ENCODE data around the gene SLC4A11.
A peak's percentile ranks its signal among the peaks of the same experiment; 100 is the strongest.

Gene SLC4A11

DNA sequence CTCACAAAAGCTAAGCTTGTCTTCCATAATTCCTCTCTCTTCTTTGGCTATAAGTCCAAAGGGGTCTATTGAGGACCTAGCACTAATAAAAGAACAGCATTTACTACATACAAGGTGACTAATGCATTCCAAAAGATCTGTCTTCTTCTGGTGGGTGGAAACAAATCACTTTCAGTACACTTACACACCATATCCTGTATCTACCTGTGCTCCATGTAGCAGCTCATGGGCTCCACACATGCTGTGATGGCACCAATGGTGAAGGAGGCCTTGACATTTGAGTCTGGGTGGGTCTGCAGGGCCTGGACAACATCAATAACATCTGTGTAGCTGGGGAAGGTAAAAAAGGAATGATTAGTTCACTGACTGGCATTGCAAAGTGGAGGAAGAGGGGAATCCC is 42.4 kb upstream of the SLC4A11 start:
- H2AFZ ChIP-seq (ENCODE audit: low read depth, low read length) = no peak overlapping the region
- H3K27ac ChIP-seq (ENCODE audit: low read length) = no peak overlapping the region
- H3K9me3 ChIP-seq (ENCODE audit: insufficient read depth, low read length) = no peaks in the 10 kb centered on the region
- no peak overlapping the region for H3K4me2 ChIP-seq (ENCODE audit: low read length)
- no peak for TF ChIP-seq EZH2phosphoT487 (IDR thresholded peaks at IDR 0.05; ENCODE audit: low read depth)
- TF ChIP-seq, protein P1, sequence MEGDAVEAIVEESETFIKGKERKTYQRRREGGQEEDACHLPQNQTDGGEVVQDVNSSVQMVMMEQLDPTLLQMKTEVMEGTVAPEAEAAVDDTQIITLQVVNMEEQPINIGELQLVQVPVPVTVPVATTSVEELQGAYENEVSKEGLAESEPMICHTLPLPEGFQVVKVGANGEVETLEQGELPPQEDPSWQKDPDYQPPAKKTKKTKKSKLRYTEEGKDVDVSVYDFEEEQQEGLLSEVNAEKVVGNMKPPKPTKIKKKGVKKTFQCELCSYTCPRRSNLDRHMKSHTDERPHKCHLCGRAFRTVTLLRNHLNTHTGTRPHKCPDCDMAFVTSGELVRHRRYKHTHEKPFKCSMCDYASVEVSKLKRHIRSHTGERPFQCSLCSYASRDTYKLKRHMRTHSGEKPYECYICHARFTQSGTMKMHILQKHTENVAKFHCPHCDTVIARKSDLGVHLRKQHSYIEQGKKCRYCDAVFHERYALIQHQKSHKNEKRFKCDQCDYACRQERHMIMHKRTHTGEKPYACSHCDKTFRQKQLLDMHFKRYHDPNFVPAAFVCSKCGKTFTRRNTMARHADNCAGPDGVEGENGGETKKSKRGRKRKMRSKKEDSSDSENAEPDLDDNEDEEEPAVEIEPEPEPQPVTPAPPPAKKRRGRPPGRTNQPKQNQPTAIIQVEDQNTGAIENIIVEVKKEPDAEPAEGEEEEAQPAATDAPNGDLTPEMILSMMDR (IDR thresholded peaks at IDR 0.05; ENCODE audit: low read depth, low read length) = no peak
- H3K27me3 ChIP-seq (ENCODE audit: low read depth, low read length) = no peaks in the 10 kb centered on the region
- no peaks in the 10 kb centered on the region for H3K79me2 ChIP-seq (ENCODE audit: low read length)
- H3K4me1 ChIP-seq (ENCODE audit: low read length) = peaks cover 34% of the 10 kb centered on the region
- H3K4me3 ChIP-seq (ENCODE audit: low read length) = no peak overlapping the region
- H4K20me1 ChIP-seq (ENCODE audit: insufficient read depth, low read length) = no peaks in the 10 kb centered on the region
- H3K9ac ChIP-seq (ENCODE audit: low read length) = no peak overlapping the region
- no peaks in the 10 kb centered on the region for H3K36me3 ChIP-seq (replicated peaks; ENCODE audit: low read depth, low read length)

DNA sequence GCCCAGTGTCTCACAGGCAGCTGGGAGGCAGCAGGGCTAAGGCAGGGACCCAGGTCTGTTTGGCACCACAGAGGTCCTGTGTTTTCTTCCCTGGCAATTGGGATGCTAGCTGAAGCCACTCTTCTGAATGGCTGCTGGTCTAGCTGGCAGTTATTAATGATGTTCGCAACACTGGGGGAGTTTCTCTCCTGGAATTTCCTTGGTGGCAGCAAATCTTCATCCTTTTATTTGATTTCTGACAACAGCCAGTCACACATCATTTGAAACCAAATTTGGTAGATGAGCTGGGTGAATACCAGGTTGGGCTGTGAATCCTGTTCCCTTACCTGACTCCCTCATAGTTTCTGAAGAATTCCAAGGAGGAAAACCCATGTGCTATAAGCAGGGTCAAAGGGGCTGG is 40.8 kb upstream of the SLC4A11 start:
- no peaks in the 10 kb centered on the region for H3K27me3 ChIP-seq (ENCODE audit: low read depth, low read length)
- TF ChIP-seq EZH2phosphoT487 (IDR thresholded peaks at IDR 0.05; ENCODE audit: low read depth) = no peak
- TF ChIP-seq, protein P1 (IDR thresholded peaks at IDR 0.05; ENCODE audit: low read depth, low read length) = no peak
- no peaks in the 10 kb centered on the region for H3K79me2 ChIP-seq (ENCODE audit: low read length)
- H3K9me3 ChIP-seq (ENCODE audit: insufficient read depth, low read length) = no peaks in the 10 kb centered on the region
- no peak overlapping the region for H3K9ac ChIP-seq (ENCODE audit: low read length)
- H3K4me1 ChIP-seq (ENCODE audit: low read length) = peaks cover 44% of the 10 kb centered on the region
- H2AFZ ChIP-seq (ENCODE audit: low read depth, low read length) = no peak overlapping the region
- no peak overlapping the region for H3K4me3 ChIP-seq (ENCODE audit: low read length)
- no peak overlapping the region for H3K27ac ChIP-seq (ENCODE audit: low read length)
- H4K20me1 ChIP-seq (ENCODE audit: insufficient read depth, low read length) = no peaks in the 10 kb centered on the region
- H3K36me3 ChIP-seq (replicated peaks; ENCODE audit: low read depth, low read length) = no peaks in the 10 kb centered on the region
- H3K4me2 ChIP-seq (ENCODE audit: low read length) = no peak overlapping the region

GRCh38 chr20:3277686-3278465 is 38.9 kb upstream of the SLC4A11 start:
- Histone ChIP-seq H2AFZ (ENCODE audit: low read depth, low read length) (no peak overlapping the region), H3K27ac (ENCODE audit: low read length) (no peak overlapping the region), H4K20me1 (ENCODE audit: insufficient read depth, low read length) (no peaks in the 10 kb centered on the region), H3K36me3 (replicated peaks; ENCODE audit: low read depth, low read length) (no peaks in the 10 kb centered on the region), H3K4me2 (ENCODE audit: low read length) (no peak overlapping the region), H3K27me3 (ENCODE audit: low read depth, low read length) (no peaks in the 10 kb centered on the region), H3K9ac (ENCODE audit: low read length) (no peak overlapping the region), H3K4me3 (ENCODE audit: low read length) (no peak overlapping the region), H3K9me3 (ENCODE audit: insufficient read depth, low read length) (no peaks in the 10 kb centered on the region), H3K79me2 (ENCODE audit: low read length) (no peaks in the 10 kb centered on the region), H3K4me1 (ENCODE audit: low read length) (peaks cover 44% of the 10 kb centered on the region)
- TF ChIP-seq, protein P1 (IDR thresholded peaks at IDR 0.05; ENCODE audit: low read depth, low read length) = no peak
- no peak for TF ChIP-seq EZH2phosphoT487 (IDR thresholded peaks at IDR 0.05; ENCODE audit: low read depth)

GRCh38 chr20:3276680-3277015 is 37.7 kb upstream of the SLC4A11 start:
- Histone ChIP-seq H2AFZ (ENCODE audit: low read depth, low read length) (no peak overlapping the region), H3K36me3 (replicated peaks; ENCODE audit: low read depth, low read length) (no peaks in the 10 kb centered on the region), H3K27ac (ENCODE audit: low read length) (peak overlapping the region; percentile 69; the same call in 1 of the 2 replicates), H4K20me1 (ENCODE audit: insufficient read depth, low read length) (no peaks in the 10 kb centered on the region), H3K27me3 (ENCODE audit: low read depth, low read length) (no peaks in the 10 kb centered on the region), H3K9ac (ENCODE audit: low read length) (no peak overlapping the region), H3K9me3 (ENCODE audit: insufficient read depth, low read length) (no peaks in the 10 kb centered on the region), H3K4me1 (ENCODE audit: low read length) (peaks cover 44% of the 10 kb centered on the region), H3K79me2 (ENCODE audit: low read length) (no peaks in the 10 kb centered on the region), H3K4me2 (ENCODE audit: low read length) (peak overlapping the region; percentile 49), H3K4me3 (ENCODE audit: low read length) (no peak overlapping the region)
- TF ChIP-seq, protein P1 (IDR thresholded peaks at IDR 0.05; ENCODE audit: low read depth, low read length) = peak; percentile 69
- TF ChIP-seq EZH2phosphoT487 (IDR thresholded peaks at IDR 0.05; ENCODE audit: low read depth) = no peak
